Stimulated activated naive B cell treated with anti-CD40 and anti-IgM and Interleukin-4, amounts not matched to agents 10 μg/mL and 1 μg/mL and 100 μg/mL, for 72 hours (primary cell): ENCODE results near the gene SPCS1.
"Not testable (repeated sequence)": the region's sequence is repeated elsewhere in the genome, so short reads cannot be mapped to it uniquely, and the experiment has no call there.

Source experiments
- ATAC-seq, 2 donors: fragments of 150-1000 bp; cut with Tn5 transposase; replicated peaks; 2 replicates each; pipeline ENCODE4 v1.10.0; 2021; ENCODE audit warnings: moderate library complexity in 1 of 2
- DNase-seq: peaks from one replicate; pipeline ENCODE4 v3.0.0; 2021
- H3K27ac Mint-ChIP-seq: one replicate; pipeline ENCODE4 v1.8.0; 2022; ENCODE audit warnings: mild to moderate bottlenecking, mixed read lengths
- H3K27me3 Mint-ChIP-seq, 2 donors: one replicate each; pipeline ENCODE4 v1.8.0; 2022; ENCODE audit warnings: mixed read lengths in 2 of 2
- H3K36me3 Mint-ChIP-seq, 2 donors: one replicate each; pipeline ENCODE4 v1.8.0; 2022; ENCODE audit warnings: mixed read lengths in 2 of 2, mild to moderate bottlenecking in 1 of 2
- H3K4me1 Mint-ChIP-seq, 2 donors: one replicate each; pipeline ENCODE4 v1.8.0; 2022; ENCODE audit warnings: mixed read lengths in 2 of 2, mild to moderate bottlenecking in 1 of 2
- H3K4me3 Mint-ChIP-seq, 2 donors: one replicate each; pipeline ENCODE4 v1.8.0; 2022; ENCODE audit warnings: mild to moderate bottlenecking in 2 of 2, mixed read lengths in 2 of 2, moderate library complexity in 1 of 2
- H3K9me3 Mint-ChIP-seq, 2 donors: one replicate each; pipeline ENCODE4 v1.8.0; 2022; ENCODE audit warnings: mixed read lengths in 2 of 2, mild to moderate bottlenecking in 1 of 2

Gene SPCS1

GRCh38 chr3:52705438-52705687 lies 543 bp upstream of the SPCS1 start:
- Mint-ChIP-seq H3K27me3 (no peaks in the 10 kb centered on the region), H3K4me3 (peak overlapping the region; percentile 97 to 98), H3K27ac (peak overlapping the region; percentile 94), H3K4me1 (peaks cover 17 to 45% of the 10 kb centered on the region in 2 donors), H3K9me3 (no peaks in the 10 kb centered on the region), H3K36me3 (peaks cover 14 to 20% of the 10 kb centered on the region in 2 donors)
- DNase-seq (no peak), ATAC-seq (peak in 1 of 2 donors; percentile 62)

GRCh38 chr3:52707585-52707984 lies 1.7 kb downstream of the SPCS1 start:
- Mint-ChIP-seq H3K36me3 (peaks cover 20 to 30% of the 10 kb centered on the region in 2 donors), H3K4me3 (peak overlapping the region; percentile 80 to 81), H3K4me1 (peaks cover 19 to 48% of the 10 kb centered on the region in 2 donors), H3K27me3 (no peaks in the 10 kb centered on the region), H3K27ac (peak overlapping the region; percentile 83), H3K9me3 (no peaks in the 10 kb centered on the region)
- DNase-seq (no peak), ATAC-seq (no peak)

- H3K36me3 Mint-ChIP-seq: peaks cover 17 to 34% of the 10 kb centered on the region in 2 donors
- H3K27me3 Mint-ChIP-seq: no peaks in the 10 kb centered on the region
- DNase-seq (no peak), ATAC-seq (peak in 1 of 2 donors; percentile 3)
- peaks cover 14 to 31% of the 10 kb centered on the region in 2 donors for H3K4me1 Mint-ChIP-seq
- peak overlapping the region; percentile 65 for H3K27ac Mint-ChIP-seq
- H3K4me3 Mint-ChIP-seq: no peak overlapping the region
- no peaks in the 10 kb centered on the region for H3K9me3 Mint-ChIP-seq
These were observed 4.6 kb downstream of the SPCS1 start for GRCh38 chr3:52710512-52710911.

- Mint-ChIP-seq H3K9me3 (no peaks in the 10 kb centered on the region), H3K36me3 (peaks cover 20 to 46% of the 10 kb centered on the region in 2 donors)
These were observed 6.6 kb downstream of the SPCS1 start for GRCh38 chr3:52712291-52713212.

GRCh38 chr3:52714335-52715302 lies 8.7 kb downstream of the SPCS1 start:
- no peak for DNase-seq
- ATAC-seq: no peak
- H3K27me3 Mint-ChIP-seq: no peaks in the 10 kb centered on the region
- H3K27ac Mint-ChIP-seq: no peak overlapping the region
- H3K36me3 Mint-ChIP-seq: peaks cover 24 to 48% of the 10 kb centered on the region in 2 donors
- H3K4me1 Mint-ChIP-seq: peaks cover 8 to 10% of the 10 kb centered on the region in 2 donors
- peaks cover under 1 to 1% of the 10 kb centered on the region in 2 donors for H3K9me3 Mint-ChIP-seq
- H3K4me3 Mint-ChIP-seq: no peak overlapping the region

More at GRCh38 chr3:52712291-52713212, 6.6 kb downstream of the SPCS1 start:
- no peaks in the 10 kb centered on the region for H3K27me3 Mint-ChIP-seq
- DNase-seq: no peak
- H3K4me1 Mint-ChIP-seq: peaks cover 11 to 21% of the 10 kb centered on the region in 2 donors
- H3K4me3 Mint-ChIP-seq: no peak overlapping the region
- H3K27ac Mint-ChIP-seq: no peak overlapping the region
- no peak for ATAC-seq

GRCh38 chr3:52715714-52716305 lies 9.9 kb downstream of the SPCS1 start:
- Mint-ChIP-seq H3K27me3 (no peaks in the 10 kb centered on the region), H3K9me3 (peaks cover 2 to 4% of the 10 kb centered on the region in 2 donors), H3K36me3 (peaks cover 22 to 48% of the 10 kb centered on the region in 2 donors), H3K4me1 (peaks cover 6 to 8% of the 10 kb centered on the region in 2 donors), H3K4me3 (no peak overlapping the region), H3K27ac (no peak overlapping the region)
- ATAC-seq: no peak
- DNase-seq: no peak

GRCh38 chr3:52719618-52720017 lies 13.7 kb downstream of the SPCS1 start:
- Mint-ChIP-seq H3K4me3 (no peak overlapping the region), H3K27me3 (no peaks in the 10 kb centered on the region), H3K27ac (no peak overlapping the region), H3K36me3 (peaks cover 29 to 45% of the 10 kb centered on the region in 2 donors), H3K4me1 (peaks cover 12 to 26% of the 10 kb centered on the region in 2 donors), H3K9me3 (peaks cover 2 to 4% of the 10 kb centered on the region in 2 donors)
- DNase-seq (no peak), ATAC-seq (no peak)

GRCh38 chr3:52721002-52721729 lies 15.3 kb downstream of the SPCS1 start:
- H3K27ac Mint-ChIP-seq: peak overlapping the region; percentile 3
- no peak for DNase-seq
- ATAC-seq: peak; percentile 48 to 75
- H3K4me3 Mint-ChIP-seq: no peak overlapping the region
- H3K9me3 Mint-ChIP-seq: peaks cover 2 to 4% of the 10 kb centered on the region in 2 donors
- peaks cover 12 to 26% of the 10 kb centered on the region in 2 donors for H3K4me1 Mint-ChIP-seq
- H3K36me3 Mint-ChIP-seq: peaks cover 31 to 46% of the 10 kb centered on the region in 2 donors
- H3K27me3 Mint-ChIP-seq: no peaks in the 10 kb centered on the region

GRCh38 chr3:52721730-52722008 lies 15.8 kb downstream of the SPCS1 start:
- Mint-ChIP-seq H3K4me1 (peaks cover 12 to 26% of the 10 kb centered on the region in 2 donors), H3K4me3 (no peak overlapping the region), H3K36me3 (peaks cover 30 to 42% of the 10 kb centered on the region in 2 donors), H3K27ac (peak overlapping the region; percentile 2), H3K9me3 (peaks cover 2 to 4% of the 10 kb centered on the region in 2 donors), H3K27me3 (no peaks in the 10 kb centered on the region)
- ATAC-seq (peak; percentile 46 to 83), DNase-seq (no peak)

GRCh38 chr3:52722491-52722890 lies 16.6 kb downstream of the SPCS1 start:
- Mint-ChIP-seq H3K4me1 (peaks cover 12 to 26% of the 10 kb centered on the region in 2 donors), H3K36me3 (peaks cover 34 to 42% of the 10 kb centered on the region in 2 donors), H3K27me3 (no peaks in the 10 kb centered on the region), H3K9me3 (peaks cover 2 to 4% of the 10 kb centered on the region in 2 donors), H3K4me3 (no peak overlapping the region), H3K27ac (no peak overlapping the region)
- DNase-seq (no peak), ATAC-seq (no peak)

- DNase-seq: no peak
- Mint-ChIP-seq H3K27me3 (no peaks in the 10 kb centered on the region), H3K9me3 (peaks cover 4% of the 10 kb centered on the region in 2 donors), H3K36me3 (peaks cover 36 to 48% of the 10 kb centered on the region in 2 donors), H3K4me3 (no peak overlapping the region), H3K27ac (no peak overlapping the region), H3K4me1 (peaks cover 12 to 26% of the 10 kb centered on the region in 2 donors)
- no peak for ATAC-seq
These were observed 18.0 kb downstream of the SPCS1 start for GRCh38 chr3:52723935-52724334.

GRCh38 chr3:52724511-52724910 lies 18.6 kb downstream of the SPCS1 start:
- Mint-ChIP-seq H3K36me3 (peaks cover 37 to 48% of the 10 kb centered on the region in 2 donors), H3K4me3 (no peak overlapping the region), H3K9me3 (peaks cover 4 to 7% of the 10 kb centered on the region in 2 donors), H3K27ac (no peak overlapping the region), H3K4me1 (peaks cover 12 to 26% of the 10 kb centered on the region in 2 donors), H3K27me3 (no peaks in the 10 kb centered on the region)
- ATAC-seq (no peak), DNase-seq (no peak)

GRCh38 chr3:52728753-52729152 lies 22.8 kb downstream of the SPCS1 start:
- Mint-ChIP-seq H3K36me3 (peaks cover 60 to 71% of the 10 kb centered on the region in 2 donors), H3K9me3 (peaks cover 13 to 17% of the 10 kb centered on the region in 2 donors), H3K4me1 (peaks cover 8 to 11% of the 10 kb centered on the region in 2 donors)
- DNase-seq, H3K4me3 Mint-ChIP-seq, ATAC-seq, H3K27me3 Mint-ChIP-seq, H3K27ac Mint-ChIP-seq: not testable (repeated sequence)
